HG03354 (cell line): ENCODE data around the gene ALG3.
"Not testable (repeated sequence)": the region's sequence is repeated elsewhere in the genome, so short reads cannot be mapped to it uniquely, and the experiment has no call there.

ENCODE experiments used
- ATAC-seq: cut with Tn5 transposase; IDR thresholded peaks from one replicate; pipeline ENCODE4 v1.9.1; 2021; ENCODE audit warnings: mild to moderate bottlenecking; ENCODE audit not compliant: unreplicated experiment, poor library complexity, severe bottlenecking

Gene ALG3

GRCh38 chr3:184248454-184249411, at the start of gene ALG3:
Gene ALG3, minus strand, starts transcription at chr3:184248962. Its CDS starts 22 bp downstream, at chr3:184248940.
- peak; percentile 58 for ATAC-seq

DNA sequence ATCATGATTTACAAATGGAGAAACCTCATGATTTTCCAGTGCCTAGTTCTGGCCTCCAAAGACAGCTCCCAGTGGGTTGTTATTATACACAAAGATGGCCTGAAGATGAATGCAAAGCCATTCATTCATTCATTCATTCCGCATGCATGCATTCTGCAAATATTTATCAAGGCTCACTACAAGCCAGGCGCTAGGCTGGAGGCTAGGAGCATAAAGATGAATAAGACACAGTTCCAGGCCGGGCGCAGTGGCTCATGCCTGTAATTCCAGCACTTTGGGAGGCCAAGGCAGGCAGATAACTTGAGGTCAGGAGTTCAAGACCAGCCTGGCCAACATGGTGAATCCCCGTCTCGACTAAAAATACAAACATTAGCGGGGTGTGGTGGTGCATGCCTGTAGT, 47.9 kb upstream of the ALG3 start:
- ATAC-seq: no peak

GRCh38 chr3:184295771-184296170, 47.0 kb upstream of the ALG3 start:
- no peak for ATAC-seq

DNA sequence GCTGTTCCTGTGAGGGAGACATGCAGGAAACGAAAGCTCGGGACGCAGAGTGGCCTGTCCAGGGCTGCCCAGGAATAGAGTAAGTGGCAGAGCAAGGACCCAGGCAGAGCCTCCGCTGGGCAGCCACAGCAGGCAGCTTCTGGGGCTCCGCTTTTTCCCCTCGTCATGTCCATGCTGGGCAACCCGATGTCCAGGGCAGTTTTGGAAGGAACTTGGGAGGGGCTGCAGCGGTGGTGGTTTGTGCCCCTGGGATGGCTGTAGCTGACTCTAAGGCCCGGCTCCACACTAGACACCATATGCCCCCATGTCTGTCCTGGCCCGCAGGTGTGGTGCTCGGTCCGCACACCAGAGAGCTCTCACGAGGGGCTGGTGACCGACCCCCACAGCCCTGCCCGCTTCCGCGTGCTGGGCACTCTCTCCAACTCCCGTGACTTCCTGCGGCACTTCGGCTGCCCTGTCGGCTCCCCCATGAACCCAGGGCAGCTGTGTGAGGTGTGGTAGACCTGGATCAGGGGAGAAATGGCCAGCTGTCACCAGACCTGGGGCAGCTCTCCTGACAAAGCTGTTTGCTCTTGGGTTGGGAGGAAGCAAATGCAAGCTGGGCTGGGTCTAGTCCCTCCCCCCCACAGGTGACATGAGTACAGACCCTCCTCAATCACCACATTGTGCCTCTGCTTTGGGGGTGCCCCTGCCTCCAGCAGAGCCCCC, 43.1 kb upstream of the ALG3 start:
- no peak for ATAC-seq

- no peak for ATAC-seq
Observed at GRCh38 chr3:184291044-184291737, 42.4 kb upstream of the ALG3 start.

GRCh38 chr3:184290331-184290730, 41.6 kb upstream of the ALG3 start:
- ATAC-seq: no peak

DNA sequence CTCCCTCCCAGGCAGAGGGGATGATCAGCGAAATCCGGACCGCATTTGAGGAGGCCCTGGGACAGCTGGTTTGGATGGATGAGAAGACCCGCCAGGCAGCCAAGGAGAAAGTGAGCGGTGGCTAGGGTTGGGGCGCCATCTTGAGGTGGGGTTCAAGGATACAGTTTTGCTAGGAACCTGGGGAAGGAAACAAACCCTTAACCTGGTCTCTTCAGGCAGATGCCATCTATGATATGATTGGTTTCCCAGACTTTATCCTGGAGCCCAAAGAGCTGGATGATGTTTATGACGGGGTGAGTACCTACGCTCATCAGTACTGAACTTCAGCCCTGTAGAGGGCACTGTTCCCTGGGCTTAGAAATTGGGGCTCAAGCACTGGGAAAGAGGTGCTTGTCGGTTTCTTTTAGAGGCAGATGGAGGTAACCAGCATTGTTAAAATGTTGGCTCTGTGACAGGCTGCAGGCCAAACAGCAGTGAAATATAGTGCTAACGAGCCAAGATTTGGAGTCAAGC, 40.7 kb upstream of the ALG3 start:
- no peak for ATAC-seq

DNA sequence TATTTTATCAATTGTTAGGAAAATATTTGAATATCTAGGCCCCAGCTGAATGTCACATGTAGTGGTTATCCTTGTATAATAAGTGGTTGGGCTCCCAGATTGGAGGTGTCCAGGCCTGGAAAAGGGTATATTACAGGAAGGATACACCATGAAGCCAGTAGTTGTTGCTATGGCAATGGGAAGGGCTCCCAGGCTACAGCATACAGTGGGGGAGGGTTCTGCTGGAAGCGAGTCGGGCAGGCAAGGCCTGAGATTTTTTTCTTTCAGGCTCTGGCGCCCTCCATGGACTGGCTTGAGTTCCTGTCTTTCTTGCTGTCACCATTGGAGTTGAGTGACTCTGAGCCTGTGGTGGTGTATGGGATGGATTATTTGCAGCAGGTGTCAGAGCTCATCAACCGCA, 35.9 kb upstream of the ALG3 start:
- ATAC-seq: no peak

DNA sequence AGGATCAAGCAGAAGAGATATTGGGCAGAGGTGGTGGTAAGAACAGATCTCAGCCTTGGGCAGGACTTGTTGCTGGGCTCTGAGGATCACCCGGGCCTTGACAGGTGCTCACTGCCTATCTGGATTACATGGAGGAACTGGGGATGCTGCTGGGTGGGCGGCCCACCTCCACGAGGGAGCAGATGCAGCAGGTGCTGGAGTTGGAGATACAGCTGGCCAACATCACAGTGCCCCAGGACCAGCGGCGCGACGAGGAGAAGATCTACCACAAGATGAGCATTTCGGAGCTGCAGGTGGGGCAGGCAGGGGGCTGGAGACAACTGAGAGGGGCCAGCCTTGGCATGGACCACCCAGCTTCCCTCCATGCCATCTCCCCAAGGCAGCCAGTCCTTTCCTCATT, 34.9 kb upstream of the ALG3 start:
- ATAC-seq: no peak

- no peak for ATAC-seq
Observed at GRCh38 chr3:184282941-184283340, 34.2 kb upstream of the ALG3 start.

GRCh38 chr3:184277366-184277765, 28.6 kb upstream of the ALG3 start:
- ATAC-seq: no peak

DNA sequence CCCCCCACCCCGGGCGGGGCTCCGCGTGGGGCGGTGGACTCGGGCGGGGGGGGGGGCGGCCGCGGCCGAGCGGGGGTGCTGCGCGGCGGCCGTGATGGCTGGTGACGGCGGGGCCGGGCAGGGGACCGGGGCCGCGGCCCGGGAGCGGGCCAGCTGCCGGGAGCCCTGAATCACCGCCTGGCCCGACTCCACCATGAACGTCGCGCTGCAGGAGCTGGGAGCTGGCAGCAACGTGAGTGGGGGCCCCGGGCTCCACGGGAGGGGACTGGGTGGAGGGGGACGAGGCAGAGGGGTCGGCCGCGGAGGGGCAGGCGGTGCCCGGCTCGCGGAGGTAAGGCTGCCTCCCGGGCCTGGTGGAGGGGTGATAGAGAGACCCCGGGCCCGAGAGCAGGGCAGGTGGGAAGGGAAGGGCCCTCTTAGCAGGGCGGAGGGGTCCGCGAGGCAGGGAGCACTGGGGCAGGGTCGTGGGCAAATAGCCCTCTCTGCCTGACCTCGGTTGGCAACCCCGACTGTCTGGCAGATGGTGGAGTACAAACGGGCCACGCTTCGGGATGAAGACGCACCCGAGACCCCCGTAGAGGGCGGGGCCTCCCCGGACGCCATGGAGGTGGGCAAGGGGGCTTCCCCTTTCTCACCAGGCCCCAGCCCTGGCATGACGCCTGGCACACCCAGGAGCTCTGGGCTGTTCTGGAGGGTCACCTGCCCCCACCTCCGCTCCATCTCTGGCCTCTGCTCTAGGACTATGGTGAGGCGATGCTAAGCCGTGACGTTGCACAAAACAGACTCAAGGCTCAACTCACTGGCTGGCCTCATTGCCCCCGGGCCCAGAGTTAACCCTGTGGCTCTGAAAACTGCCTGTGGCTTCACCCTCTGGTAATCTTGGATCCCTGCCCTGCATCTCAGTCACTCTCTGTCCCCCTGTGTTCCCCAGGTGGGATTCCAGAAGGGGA, 27.5 kb upstream of the ALG3 start, which contains the start of gene ECE2:
Gene ECE2 (plus strand): TSS at position 62 of the 950 bp plus-strand sequence. CDS start 132 bp downstream, at position 194.
- no peak for ATAC-seq

- ATAC-seq: no peak
Observed at GRCh38 chr3:184275381-184275701, 26.6 kb upstream of the ALG3 start.

- no peak for ATAC-seq
Observed at GRCh38 chr3:184272269-184272668, 23.5 kb upstream of the ALG3 start.

DNA sequence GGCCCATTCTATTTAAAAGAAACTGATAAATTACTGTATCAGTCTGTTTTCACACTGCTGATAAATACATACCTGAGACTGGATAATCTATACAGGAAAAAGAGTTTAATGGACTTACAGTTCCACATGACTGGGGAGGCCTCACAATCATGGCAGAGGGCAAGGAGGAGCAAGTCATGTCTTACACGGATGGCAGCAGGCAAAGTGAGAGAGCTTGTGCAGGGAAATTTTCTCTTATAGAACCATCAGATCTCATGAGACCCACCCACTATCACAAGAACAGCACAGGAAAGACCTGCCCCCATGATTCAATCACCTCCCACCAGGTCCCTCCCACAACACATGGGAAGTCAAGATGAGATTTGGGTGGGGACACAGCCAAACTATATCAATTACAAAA, 18.5 kb upstream of the ALG3 start:
- ATAC-seq: not testable (repeated sequence)

DNA sequence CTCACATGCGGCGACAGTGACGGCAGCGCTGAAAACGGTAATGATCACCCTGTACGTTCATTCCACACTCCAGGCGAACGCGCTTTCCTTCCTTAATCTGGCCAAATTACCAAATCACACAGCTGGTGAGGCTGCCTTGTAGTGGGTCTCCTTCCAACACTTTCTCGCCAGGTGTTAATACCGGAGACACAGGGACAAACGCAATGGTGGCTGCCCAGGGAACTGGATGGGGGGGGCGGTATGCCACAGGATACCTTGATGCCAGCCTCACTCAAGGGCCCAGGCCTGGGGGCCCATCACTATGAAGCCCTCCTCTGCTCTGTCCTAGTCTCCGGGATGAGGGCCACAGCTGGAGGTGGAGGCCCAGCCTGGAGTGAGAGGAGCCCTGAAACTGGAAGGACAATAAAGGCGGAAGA, 14.0 kb upstream of the ALG3 start:
- ATAC-seq: no peak

DNA sequence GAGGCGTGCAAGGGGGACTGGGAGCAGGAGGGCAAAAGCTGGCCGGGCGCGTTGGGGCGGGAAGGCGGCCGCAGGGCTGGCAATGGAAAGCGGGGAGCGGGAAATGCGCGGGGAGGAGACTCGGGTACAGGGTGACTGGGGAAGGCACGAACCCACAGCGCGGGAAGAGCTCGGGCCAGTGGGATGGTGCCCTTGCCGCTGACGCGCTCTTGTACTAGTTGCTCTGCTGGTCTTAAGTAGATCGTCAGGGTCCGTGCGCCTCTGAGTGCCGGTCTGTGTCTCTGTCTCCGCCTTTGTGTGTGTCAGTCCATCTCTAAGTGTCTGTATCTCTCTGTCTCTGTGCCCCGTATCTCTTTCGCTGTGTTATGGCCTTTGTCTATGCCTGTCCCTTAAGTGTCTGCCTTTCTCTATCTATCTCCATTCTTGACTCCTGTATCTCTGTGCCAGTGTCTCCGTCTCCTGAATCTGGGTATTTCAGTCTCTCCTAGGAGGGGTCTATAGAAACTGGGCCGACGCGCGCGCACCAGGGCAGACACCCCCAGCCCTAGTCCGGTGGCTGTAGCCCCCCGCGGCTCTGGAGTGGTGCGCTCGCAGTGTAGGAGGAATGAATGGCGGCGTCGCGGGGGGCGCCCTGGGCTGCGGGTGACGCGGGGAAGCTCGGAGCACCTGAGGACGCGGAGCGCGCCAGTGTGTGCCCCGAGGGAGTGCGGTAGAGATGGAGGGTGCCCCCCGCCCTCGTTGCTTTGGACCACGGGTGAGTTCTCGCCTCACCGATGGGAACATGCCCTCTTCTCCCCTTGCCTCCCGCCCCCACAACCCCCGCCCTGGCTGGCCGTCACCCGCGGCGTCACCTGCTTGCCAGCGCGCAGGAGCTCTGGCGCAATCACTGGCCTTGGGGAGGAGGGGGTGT, 13.3 kb upstream of the ALG3 start:
- ATAC-seq: peak; percentile 16

- ATAC-seq: peak; percentile 65
Observed at GRCh38 chr3:184261270-184261853, 12.6 kb upstream of the ALG3 start, which contains the start of gene CAMK2N2. Gene CAMK2N2, minus strand, starts transcription at chr3:184261553. Its CDS starts 268 bp downstream, at chr3:184261285.
